Measurements from ENCODE around the gene PCIF1. TPM values are rescaled to one million over a fixed set of nuclear protein-coding genes. Genes with fewer than 3 reads are reported as not detected.

The PCIF1 gene
- total and polyA plus RNA-seq, 9 of the 15 experiments (the other 6 are each of a cell fraction or from before 2014, with no cell fraction given), result 5.8 to 29.4 (median 11.3) TPM

GRCh38 chr20:45944151-45944964 lies 9.9 kb downstream of the PCIF1 start (continued):
- TF ChIP-seq REST (IDR thresholded peaks at IDR 0.05; ENCODE audit: borderline replicate concordance), result no peak; the same call in 1 of the 2 replicates
- TF ChIP-seq REST (CRISPR knock-in tag; IDR thresholded peaks at IDR 0.05; ENCODE audit: low read depth), result no peak
- TF ChIP-seq FIP1L1 (IDR thresholded peaks at IDR 0.05; ENCODE audit: low read depth, low read length, poor library complexity, severe bottlenecking), result no peak
- TF ChIP-seq NCOA6 (IDR thresholded peaks at IDR 0.05), result no peak
- TF ChIP-seq HLTF (IDR thresholded peaks at IDR 0.05), result no peak
- TF ChIP-seq POU5F1 (IDR thresholded peaks at IDR 0.05; ENCODE audit: borderline replicate concordance, low read depth, low read length, partially characterized antibody), result no peak
- no peak for TF ChIP-seq ARID3B (CRISPR knock-in tag; IDR thresholded peaks at IDR 0.05; ENCODE audit: borderline replicate concordance)
- no peak for TF ChIP-seq NFIC (IDR thresholded peaks at IDR 0.05)
- 0 out of 4 replicates have a peak, but pooled peaks of 1 of the 2 experiments have one; percentile 60 for TF ChIP-seq ZMIZ1 (IDR thresholded peaks at IDR 0.05; ENCODE audit: low read depth in 2 of 2, low read length in 2 of 2)
- no peak for TF ChIP-seq PPARD (CRISPR knock-in tag; IDR thresholded peaks at IDR 0.05)
- TF ChIP-seq DPF2 (IDR thresholded peaks at IDR 0.05), result peak; percentile 93
- no peak for TF ChIP-seq ELF2 (CRISPR knock-in tag; IDR thresholded peaks at IDR 0.05)
- TF ChIP-seq THAP7 (CRISPR knock-in tag; IDR thresholded peaks at IDR 0.05), result no peak
- TF ChIP-seq MCM3 (IDR thresholded peaks at IDR 0.05), result no peak

All from K562 (cell line).